Central memory CD4-positive, alpha-beta T cell (primary cell): ENCODE results near the gene GTF2H3.
A peak's percentile ranks its signal among the peaks of the same experiment; 100 is the strongest.

Experiments
- DNase-seq: peaks from one replicate; pipeline ENCODE4 v3.0.0; 2022

The GTF2H3 gene

GRCh38 chr12:123645878-123646277 is 12.2 kb downstream of the GTF2H3 start:
- DNase-seq = no peak

- no peak for DNase-seq
Measured at GRCh38 chr12:123648401-123648800, 14.8 kb downstream of the GTF2H3 start.

- no peak for DNase-seq
Measured at GRCh38 chr12:123654129-123654701, 20.6 kb downstream of the GTF2H3 start.

GRCh38 chr12:123655420-123655819 is 21.8 kb downstream of the GTF2H3 start:
- DNase-seq = no peak

GRCh38 chr12:123656392-123656791 is 22.8 kb downstream of the GTF2H3 start:
- no peak for DNase-seq

- DNase-seq = no peak
Measured at GRCh38 chr12:123657211-123657610, 23.6 kb downstream of the GTF2H3 start.

- DNase-seq = no peak
Measured at GRCh38 chr12:123659996-123660727, 26.5 kb downstream of the GTF2H3 start.

GRCh38 chr12:123667771-123668170 is 34.1 kb downstream of the GTF2H3 start:
- no peak for DNase-seq

- DNase-seq = peak; percentile 91
Measured at GRCh38 chr12:123670882-123671728, 37.5 kb downstream of the GTF2H3 start, which contains the start of gene TCTN2. Gene TCTN2, plus strand, starts transcription at chr12:123671113. Its CDS starts 128 bp downstream, at chr12:123671241.

GRCh38 chr12:123671876-123672275 is 38.2 kb downstream of the GTF2H3 start:
- DNase-seq = no peak

GRCh38 chr12:123675436-123675835 is 41.8 kb downstream of the GTF2H3 start:
- no peak for DNase-seq

GRCh38 chr12:123676616-123677320 is 43.1 kb downstream of the GTF2H3 start:
- no peak for DNase-seq

GRCh38 chr12:123678981-123679380 is 45.4 kb downstream of the GTF2H3 start:
- no peak for DNase-seq

- no peak for DNase-seq
Measured at GRCh38 chr12:123681605-123682004, 48.0 kb downstream of the GTF2H3 start.

GRCh38 chr12:123683964-123684363 is 50.3 kb downstream of the GTF2H3 start:
- no peak for DNase-seq

GRCh38 chr12:123686636-123687190 is 53.1 kb downstream of the GTF2H3 start:
- DNase-seq = no peak

- DNase-seq = no peak
Measured at GRCh38 chr12:123690191-123690840, 56.7 kb downstream of the GTF2H3 start.

- DNase-seq = no peak
Measured at GRCh38 chr12:123696207-123696606, 62.6 kb downstream of the GTF2H3 start.

GRCh38 chr12:123696646-123697045 is 63.0 kb downstream of the GTF2H3 start:
- DNase-seq = no peak

GRCh38 chr12:123705935-123706334 is 72.3 kb downstream of the GTF2H3 start:
- no peak for DNase-seq

- no peak for DNase-seq
Measured at GRCh38 chr12:123707466-123707865, 73.8 kb downstream of the GTF2H3 start.
